Tibial nerve (tissue), 4 donors: ENCODE measurements around the gene AKAP6.

Source experiments
- EP300 ChIP-seq, 2 donors: sonication (generic); formaldehyde crosslinking; IDR thresholded peaks; one replicate each; pipeline ENCODE4 v1.6.1; 2017; ENCODE audit warnings: antibody characterized with exemption in 2 of 2, mild to moderate bottlenecking in 1 of 2
- POLR2A ChIP-seq, 2 donors: fragments of 450-650 bp; IDR thresholded peaks; one replicate each; pipeline ENCODE4 v1.6.1; 2017; ENCODE audit warnings: antibody characterized with exemption in 2 of 2, mild to moderate bottlenecking in 2 of 2, moderate library complexity in 2 of 2
- TF ChIP-seq, protein P1 (sequence below), 5 experiments: fragments of 200-600 bp in 3 of 5; fragments of 450-650 bp in 2 of 5; sonication (generic) in 3 of 5; IDR thresholded peaks; one replicate each; pipeline ENCODE4 v1.5.1; 2016 to 2019; ENCODE audit warnings: antibody characterized with exemption in 5 of 5, mild to moderate bottlenecking in 3 of 5, moderate library complexity in 2 of 5

DNA sequence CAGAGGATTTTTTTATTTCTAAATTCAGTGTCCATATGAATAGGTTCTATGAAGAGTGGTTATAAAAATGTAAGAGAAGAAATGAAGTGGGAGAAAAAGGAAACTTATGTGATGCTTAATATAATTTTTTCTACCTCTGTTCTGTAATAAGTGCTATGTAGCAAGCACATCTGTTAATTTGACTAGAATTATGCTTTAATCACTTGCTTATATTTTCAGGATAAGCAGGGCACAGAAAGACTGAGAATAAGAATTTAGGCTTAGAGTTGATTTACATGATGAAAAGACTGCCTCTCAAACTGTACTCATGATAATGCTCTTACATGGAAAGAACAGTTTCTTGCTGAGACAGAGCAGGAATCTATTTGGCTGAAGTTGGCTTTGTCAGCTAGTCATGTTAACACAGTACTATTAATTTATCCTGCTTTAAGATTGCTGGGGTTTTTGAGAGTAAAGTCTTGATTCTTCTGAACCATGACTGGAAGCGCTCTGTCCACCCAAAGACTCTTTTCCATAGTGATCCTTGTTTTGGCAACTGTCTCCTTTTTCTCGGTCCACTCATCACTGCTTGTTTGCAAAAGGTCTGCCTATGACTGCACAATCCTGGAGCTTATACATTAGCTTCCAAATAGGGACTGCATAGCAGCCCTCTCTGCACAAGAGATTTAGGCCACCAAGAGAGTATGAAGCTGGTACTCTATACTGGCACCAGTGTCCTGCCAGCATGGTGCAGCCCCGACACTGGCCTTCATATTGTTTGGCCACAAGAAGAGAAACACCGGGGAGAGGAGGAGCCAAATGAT lies 98.8 kb downstream of the AKAP6 start:
- TF ChIP-seq, protein P1, sequence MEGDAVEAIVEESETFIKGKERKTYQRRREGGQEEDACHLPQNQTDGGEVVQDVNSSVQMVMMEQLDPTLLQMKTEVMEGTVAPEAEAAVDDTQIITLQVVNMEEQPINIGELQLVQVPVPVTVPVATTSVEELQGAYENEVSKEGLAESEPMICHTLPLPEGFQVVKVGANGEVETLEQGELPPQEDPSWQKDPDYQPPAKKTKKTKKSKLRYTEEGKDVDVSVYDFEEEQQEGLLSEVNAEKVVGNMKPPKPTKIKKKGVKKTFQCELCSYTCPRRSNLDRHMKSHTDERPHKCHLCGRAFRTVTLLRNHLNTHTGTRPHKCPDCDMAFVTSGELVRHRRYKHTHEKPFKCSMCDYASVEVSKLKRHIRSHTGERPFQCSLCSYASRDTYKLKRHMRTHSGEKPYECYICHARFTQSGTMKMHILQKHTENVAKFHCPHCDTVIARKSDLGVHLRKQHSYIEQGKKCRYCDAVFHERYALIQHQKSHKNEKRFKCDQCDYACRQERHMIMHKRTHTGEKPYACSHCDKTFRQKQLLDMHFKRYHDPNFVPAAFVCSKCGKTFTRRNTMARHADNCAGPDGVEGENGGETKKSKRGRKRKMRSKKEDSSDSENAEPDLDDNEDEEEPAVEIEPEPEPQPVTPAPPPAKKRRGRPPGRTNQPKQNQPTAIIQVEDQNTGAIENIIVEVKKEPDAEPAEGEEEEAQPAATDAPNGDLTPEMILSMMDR (IDR thresholded peaks at IDR 0.05) = no peak
- no peak for TF ChIP-seq POLR2A (IDR thresholded peaks at IDR 0.05)
- no peak for TF ChIP-seq EP300 (IDR thresholded peaks at IDR 0.05)
